Measurements from ENCODE around the gene MCOLN1.
A peak's percentile ranks its signal among the peaks of the same experiment; 100 is the strongest.

Gene MCOLN1

DNA sequence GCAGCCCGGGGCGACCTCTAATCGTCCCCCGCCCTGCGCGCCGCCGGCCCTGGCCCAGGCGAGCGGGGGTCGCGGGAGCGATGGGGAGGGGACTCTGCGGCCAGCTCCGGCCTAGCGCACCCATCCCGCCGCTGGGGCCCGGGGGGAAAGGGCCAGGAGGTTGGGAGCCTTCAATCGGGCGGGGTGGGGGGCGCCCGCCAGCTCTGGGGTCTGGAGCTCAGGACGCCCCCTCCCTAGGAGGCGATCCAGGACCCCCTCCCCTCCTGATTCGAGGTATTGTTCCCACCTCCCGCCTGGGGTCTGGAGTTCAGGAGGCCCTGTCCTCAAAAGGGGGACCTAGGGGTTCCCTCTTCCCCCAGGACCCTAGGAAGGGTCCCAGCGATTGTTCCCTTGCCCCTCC lies 6.1 kb upstream of the MCOLN1 start:
- DNase-seq (ENCODE audit: low read depth): no peak
- TF ChIP-seq, protein P1, sequence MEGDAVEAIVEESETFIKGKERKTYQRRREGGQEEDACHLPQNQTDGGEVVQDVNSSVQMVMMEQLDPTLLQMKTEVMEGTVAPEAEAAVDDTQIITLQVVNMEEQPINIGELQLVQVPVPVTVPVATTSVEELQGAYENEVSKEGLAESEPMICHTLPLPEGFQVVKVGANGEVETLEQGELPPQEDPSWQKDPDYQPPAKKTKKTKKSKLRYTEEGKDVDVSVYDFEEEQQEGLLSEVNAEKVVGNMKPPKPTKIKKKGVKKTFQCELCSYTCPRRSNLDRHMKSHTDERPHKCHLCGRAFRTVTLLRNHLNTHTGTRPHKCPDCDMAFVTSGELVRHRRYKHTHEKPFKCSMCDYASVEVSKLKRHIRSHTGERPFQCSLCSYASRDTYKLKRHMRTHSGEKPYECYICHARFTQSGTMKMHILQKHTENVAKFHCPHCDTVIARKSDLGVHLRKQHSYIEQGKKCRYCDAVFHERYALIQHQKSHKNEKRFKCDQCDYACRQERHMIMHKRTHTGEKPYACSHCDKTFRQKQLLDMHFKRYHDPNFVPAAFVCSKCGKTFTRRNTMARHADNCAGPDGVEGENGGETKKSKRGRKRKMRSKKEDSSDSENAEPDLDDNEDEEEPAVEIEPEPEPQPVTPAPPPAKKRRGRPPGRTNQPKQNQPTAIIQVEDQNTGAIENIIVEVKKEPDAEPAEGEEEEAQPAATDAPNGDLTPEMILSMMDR (IDR thresholded peaks at IDR 0.05; ENCODE audit: control insufficient read depth, insufficient read depth, low read depth, low read length, missing control alignments): no peak
- peak overlapping the region; percentile 83 for H3K4me3 ChIP-seq (ENCODE audit: control insufficient read depth, low read depth, low read length)

DNA sequence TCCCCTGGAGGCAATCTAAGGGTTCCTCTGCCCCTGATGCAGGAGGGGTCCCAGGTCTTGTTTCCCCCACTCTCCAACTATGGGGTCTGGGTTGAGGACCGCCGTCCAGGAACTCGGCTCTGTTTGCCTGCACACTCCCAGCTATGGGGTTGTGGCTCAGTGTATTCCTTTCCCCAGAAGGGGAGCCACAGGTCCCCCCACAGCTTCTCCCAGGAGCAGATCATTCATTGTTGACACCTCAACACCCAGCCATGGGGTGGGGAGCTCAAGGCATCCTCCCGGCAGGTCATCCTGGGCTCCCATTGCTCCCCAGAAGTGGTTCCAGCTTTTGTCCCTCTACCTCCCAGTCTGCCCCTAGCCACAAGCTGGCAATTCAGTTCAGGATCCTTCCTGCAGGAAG lies 5.5 kb upstream of the MCOLN1 start:
- TF ChIP-seq, protein P1 (IDR thresholded peaks at IDR 0.05; ENCODE audit: control insufficient read depth, insufficient read depth, low read depth, low read length, missing control alignments): no peak

DNA sequence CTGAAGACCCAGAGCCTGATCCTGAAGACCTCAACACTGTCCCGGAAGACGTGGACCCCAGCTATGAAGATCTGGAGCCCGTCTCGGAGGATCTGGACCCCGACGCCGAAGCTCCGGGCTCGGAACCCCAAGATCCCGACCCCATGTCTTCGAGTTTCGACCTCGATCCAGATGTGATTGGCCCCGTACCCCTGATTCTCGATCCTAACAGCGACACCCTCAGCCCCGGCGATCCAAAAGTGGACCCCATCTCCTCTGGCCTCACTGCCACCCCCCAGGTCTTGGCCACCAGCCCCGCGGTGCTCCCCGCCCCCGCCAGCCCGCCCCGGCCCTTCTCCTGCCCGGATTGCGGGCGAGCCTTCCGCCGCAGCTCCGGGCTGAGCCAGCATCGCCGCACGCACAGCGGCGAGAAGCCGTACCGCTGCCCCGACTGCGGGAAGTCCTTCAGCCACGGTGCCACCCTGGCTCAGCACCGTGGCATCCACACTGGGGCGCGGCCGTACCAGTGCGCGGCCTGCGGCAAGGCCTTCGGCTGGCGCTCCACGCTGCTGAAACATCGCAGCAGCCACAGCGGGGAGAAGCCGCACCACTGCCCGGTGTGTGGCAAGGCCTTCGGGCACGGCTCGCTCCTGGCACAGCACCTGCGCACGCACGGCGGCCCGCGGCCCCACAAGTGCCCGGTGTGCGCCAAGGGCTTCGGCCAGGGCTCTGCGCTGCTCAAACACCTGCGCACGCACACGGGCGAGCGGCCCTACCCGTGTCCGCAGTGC lies 2.9 kb upstream of the MCOLN1 start:
- DNase-seq (ENCODE audit: low read depth): no peak
- TF ChIP-seq, protein P1 (IDR thresholded peaks at IDR 0.05; ENCODE audit: control insufficient read depth, insufficient read depth, low read depth, low read length, missing control alignments): no peak
- no peak overlapping the region for H3K4me3 ChIP-seq (ENCODE audit: control insufficient read depth, low read depth, low read length)

More for the DNA sequence above, 5.5 kb upstream of the MCOLN1 start:
- DNase-seq (ENCODE audit: low read depth): no peak
- peak overlapping the region; percentile 83 for H3K4me3 ChIP-seq (ENCODE audit: control insufficient read depth, low read depth, low read length)

DNA sequence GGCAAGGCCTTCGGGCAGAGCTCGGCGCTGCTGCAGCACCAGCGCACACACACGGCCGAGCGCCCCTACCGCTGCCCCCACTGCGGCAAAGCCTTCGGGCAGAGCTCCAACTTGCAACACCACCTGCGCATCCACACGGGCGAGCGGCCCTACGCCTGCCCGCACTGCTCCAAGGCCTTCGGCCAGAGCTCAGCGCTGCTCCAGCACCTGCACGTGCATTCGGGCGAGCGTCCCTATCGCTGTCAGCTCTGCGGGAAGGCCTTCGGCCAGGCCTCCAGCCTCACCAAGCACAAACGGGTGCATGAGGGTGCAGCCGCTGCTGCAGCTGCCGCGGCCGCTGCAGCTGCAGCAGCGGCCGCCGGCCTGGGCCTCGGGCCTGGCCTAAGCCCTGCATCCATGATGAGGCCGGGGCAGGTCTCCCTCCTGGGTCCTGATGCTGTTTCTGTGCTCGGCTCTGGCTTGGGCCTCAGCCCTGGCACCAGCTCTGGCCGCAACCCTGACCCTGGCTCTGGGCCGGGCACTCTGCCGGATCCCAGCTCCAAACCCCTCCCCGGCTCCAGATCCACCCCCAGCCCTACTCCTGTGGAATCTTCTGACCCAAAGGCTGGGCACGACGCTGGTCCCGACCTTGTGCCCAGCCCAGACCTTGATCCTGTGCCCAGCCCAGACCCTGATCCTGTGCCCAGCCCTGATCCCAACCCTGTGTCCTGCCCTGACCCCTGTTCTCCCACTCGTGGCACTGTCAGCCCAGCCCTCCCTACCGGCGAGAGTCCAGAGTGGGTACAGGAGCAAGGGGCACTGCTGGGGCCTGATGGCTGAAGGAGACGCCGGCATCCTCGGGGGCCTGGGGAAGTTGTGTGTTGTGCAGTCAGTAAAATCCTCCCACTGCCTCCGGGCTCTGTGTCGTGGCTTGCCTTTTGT lies 2.0 kb upstream of the MCOLN1 start:
- TF ChIP-seq, protein P1 (IDR thresholded peaks at IDR 0.05; ENCODE audit: control insufficient read depth, insufficient read depth, low read depth, low read length, missing control alignments): no peak
- H3K4me3 ChIP-seq (ENCODE audit: control insufficient read depth, low read depth, low read length): no peak overlapping the region
- DNase-seq (ENCODE audit: low read depth): no peak

DNA sequence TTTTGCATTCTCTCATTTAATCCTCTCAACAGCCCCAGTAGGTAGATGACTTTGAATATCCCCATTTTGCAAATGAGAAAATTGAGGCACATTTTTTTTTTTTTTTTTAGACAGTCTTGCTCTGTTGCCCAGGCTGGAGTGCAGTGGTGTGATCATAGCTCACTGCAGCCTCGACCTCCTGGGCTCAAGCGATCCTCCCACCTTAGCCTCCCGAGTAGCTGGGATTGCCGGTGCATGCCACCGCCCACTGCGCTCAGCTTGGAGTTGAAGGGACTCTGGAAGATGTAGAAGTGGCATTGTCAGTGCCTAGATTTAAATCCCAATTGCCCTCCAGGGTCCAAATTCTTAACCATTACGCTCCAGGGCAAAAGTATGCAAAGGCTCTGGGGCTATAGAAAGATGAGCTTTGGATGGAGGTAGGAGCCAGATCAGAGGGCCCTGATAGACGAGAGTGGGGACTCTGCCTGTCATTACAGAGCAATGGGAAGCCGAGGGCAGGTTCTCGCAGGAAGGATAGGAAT lies 813 bp upstream of the MCOLN1 start:
- TF ChIP-seq, protein P1 (IDR thresholded peaks at IDR 0.05; ENCODE audit: control insufficient read depth, insufficient read depth, low read depth, low read length, missing control alignments): no peak
- peak overlapping the region; percentile 72 for H3K4me3 ChIP-seq (ENCODE audit: control insufficient read depth, low read depth, low read length)
- no peak for DNase-seq (ENCODE audit: low read depth)

DNA sequence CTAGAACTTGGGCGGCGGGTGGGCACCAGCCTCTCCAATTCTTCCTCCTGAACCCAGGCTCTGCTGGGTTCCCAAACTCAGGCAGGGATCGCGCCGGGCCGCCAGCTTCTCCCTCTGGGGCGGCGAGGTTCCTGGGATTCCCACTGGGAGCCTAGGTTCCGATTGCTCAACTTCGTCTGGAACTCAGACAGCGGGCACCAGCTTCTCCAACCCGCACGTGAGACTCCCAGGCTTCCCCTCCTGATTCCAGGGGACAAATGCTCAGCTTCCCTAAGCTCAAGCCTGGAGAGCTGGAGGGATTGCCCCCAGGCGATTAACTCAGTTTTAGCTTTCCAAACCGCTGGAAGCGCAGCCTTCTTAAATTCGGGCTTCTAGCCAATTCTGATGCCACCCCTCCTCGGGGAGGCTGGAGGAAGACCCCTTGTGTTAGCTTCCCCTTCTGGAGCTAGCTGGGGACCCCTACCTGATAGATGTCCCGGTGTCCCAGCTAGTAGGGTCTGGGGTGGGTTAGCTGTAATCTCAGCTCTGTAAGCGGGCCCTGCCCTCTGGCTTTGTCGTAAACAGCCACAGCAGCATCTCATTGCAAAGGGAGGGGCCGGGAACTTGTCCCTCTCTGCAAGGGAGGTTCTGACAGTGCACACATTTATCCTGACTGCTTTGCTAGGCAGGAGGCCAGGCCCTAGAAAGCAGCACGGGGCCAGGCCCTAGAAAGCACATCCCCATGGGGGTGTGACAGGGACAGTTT lies 671 bp downstream of the MCOLN1 start:
- TF ChIP-seq, protein P1 (IDR thresholded peaks at IDR 0.05; ENCODE audit: control insufficient read depth, insufficient read depth, low read depth, low read length, missing control alignments): no peak
- DNase-seq (ENCODE audit: low read depth): no peak
- peak overlapping the region; percentile 72 for H3K4me3 ChIP-seq (ENCODE audit: control insufficient read depth, low read depth, low read length)

All from AG09309 (cell line).